Ramos (cell line): ENCODE data around the gene CAMK1G.

Source experiments
- in situ Hi-C: fragments of 300-500 bp; cut with MboI; formaldehyde crosslinking; loops from one replicate; pipeline ENCODE4 v1.14.3; 2022; ENCODE audit warnings: low sequenced_read_pairs; ENCODE audit not compliant: unreplicated experiment

The CAMK1G gene

DNA sequence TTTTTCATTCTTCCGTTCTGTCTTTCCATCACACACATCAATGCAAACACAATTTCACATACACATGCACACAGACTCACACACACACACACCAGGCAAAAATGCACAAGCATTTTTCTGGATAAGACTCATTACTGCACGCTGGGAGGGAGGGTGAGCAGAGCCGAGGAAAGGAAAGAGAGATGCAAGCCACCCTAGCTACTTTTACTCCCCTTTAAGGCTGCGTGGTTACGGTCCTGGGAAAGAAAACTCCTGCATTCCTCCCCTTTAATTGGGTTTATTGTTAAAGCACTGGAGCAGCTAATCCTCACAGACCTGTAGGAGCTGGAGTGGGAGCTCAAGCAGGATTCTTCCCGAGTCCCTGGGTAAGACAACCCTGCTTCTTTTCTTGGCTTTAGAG is at the start of gene CAMK1G:
Gene CAMK1G, plus strand, starts transcription at position 307 of the 400 bp plus-strand sequence. CDS start 11,270 bp downstream, outside the sequence.
- in situ Hi-C loops, result no loop called here

DNA sequence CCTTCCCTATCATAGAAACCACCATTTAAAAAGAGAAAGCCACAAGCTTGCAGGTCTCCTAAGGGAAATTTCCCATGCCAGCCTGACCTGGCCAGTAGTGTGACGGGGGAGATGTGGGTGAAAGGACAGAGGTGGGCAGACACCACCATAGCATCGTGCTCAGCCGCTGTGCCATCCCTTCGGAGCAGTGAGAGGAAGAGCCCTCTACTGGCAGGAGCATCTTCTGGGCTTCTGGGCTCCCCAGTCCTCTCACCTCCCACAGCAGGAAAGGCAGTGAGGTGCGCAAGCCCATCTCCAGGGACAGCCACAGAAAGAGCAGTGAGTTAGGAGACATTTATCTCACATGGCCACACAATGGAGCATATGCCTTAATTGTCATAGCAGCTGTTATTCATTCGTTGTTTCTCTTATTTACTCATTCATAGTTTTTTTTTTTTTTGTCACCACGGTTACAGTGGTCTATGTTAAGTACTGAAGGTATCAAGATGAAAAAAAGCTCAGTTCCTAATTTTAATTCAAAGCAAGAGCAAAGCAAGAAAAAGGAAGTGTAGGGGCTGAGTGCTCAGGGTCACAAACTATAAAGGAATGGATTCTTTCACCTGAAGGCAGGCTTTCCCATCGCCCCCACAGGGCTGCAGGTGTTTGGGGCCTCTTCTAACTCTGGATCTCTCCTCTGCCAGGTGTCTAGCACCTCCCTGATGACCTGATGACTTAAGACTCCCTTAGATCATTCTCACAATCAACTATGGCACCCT is 48.8 kb upstream of the CAMK1G start:
- in situ Hi-C loops, result no loop called here

DNA sequence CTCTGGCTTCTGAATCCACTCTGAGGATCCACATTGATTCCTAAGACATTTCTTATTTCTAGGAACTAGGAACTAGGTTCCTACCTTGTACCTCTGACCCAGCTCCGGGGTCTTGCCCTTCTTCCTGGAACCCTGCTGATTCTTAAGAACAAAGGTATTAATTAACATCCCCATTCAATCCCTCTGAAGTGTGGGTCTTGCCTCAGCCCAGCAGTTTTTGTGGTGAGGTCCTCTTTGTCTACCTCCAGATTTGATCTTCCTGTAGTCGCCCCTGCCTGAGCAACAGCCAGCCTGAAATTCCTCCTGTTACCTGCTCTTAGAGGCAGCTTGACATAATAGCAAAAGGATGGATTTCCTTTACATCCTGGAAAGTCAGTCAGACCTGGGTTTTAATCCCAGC is 46.7 kb upstream of the CAMK1G start:
- in situ Hi-C loops, result no loop called here

DNA sequence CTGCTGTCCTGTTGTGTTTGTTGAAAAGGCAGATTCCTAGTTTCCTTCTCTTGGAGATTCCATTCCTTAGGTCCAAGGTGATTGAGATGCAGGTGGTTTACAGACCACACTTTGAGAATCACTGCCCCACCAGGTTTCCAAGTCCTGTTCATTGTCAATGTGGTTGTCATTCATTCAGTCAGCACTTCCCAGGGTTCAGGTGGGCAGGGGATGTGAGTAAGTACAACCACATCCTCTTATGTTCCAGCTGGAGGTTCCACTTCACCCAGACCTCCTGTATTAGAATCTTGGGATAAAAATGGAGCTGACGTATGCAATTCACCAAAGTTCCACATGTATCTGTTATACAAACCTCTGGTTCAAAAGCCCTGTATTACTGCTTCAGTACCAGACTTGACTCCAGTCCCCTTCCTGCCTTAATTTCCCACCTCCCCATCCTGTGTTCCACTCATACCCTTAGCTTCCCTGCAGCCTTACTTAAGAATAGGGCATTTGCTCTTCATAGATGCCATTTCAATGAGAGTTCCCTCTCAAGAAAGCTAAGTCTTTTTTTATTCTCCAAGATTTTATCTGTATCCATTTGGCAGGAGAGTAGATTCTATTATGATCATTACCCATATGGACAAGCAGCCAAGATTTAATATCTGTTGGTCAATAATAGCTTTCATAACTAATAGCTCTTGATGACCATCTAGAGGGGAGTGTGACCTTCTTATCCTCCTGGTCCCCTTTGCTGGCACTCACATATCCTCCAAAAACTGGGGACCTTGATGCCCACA is 46.0 kb upstream of the CAMK1G start:
- in situ Hi-C loops, result no loop called here

DNA sequence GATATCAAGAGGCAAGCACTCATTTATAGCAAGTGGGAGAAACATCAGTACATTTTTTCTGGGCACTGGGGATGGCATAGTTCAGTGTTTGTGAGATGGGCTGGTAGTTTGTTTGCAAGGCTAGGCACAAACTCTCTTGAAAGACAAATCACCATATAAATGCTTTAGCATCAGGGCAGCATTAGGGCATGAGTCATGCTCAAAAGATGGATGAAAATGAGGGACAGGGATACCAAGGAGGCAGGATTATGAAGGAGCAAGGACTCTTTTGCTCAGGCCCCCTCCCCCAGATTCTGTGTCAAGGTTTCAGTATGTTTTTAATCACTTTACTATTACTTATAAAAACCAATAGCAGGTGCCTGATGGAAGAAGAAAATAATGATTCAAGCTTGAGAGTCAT is 43.9 kb upstream of the CAMK1G start:
- in situ Hi-C loops, result no loop called here

DNA sequence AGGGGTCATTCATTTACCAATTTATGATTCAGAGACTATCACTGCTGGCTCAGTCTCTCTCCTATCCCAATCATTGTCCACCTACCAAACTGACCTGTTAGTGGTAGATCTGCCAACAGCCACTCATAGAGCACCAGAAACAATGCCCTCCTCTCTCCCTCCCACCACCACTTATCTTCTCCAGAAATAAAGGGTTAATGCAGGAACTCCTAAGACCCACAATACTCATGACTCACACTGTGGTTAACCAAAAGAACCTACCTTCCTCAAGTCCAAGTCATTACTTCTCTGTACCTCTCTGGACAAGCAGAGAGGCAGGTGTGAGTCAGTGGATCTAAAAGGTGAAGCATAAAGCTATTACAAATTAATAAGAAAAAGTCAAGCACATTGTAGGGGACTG is 40.9 kb upstream of the CAMK1G start:
- in situ Hi-C loops, result no loop called here

DNA sequence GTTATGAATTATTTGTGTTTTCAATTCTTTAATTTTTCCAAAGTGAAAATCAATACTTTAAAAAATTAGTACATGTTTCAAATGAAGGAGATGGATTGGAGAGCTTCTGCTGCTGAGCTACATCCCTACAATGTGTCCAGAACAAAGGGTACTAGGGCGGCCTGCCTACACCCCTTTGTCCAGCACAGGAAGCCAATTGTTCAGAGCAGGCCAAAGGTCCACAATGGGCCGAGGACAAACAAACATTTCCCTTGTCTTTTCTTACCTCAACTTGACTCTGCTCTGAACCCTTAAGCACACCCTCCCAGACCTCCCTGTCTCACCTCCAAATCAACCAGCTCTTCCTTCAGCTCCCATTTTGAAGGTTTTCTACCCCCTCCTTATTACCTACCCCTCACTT is 39.4 kb upstream of the CAMK1G start:
- in situ Hi-C loops, result no loop called here

DNA sequence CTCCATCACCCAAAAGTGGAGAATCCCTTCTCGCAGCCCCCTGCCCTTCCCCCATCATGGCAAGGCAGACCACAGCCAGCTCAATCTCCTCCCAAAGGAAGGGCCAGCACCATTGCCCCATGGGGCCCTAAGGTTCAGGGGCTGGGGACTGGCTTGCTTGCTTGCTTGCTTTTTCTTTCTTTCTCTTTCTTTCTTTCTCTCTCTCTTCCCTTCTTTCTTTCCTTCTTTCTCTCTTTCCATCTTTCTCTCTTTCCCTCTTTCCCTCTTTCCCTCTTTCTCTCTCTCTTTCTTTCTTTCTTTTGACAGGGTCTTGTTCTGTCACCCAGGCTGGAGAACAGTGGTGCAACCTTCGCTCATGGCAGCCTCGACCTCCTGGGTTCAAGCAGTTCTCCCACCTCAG is 38.1 kb upstream of the CAMK1G start:
- in situ Hi-C loops, result no loop called here

DNA sequence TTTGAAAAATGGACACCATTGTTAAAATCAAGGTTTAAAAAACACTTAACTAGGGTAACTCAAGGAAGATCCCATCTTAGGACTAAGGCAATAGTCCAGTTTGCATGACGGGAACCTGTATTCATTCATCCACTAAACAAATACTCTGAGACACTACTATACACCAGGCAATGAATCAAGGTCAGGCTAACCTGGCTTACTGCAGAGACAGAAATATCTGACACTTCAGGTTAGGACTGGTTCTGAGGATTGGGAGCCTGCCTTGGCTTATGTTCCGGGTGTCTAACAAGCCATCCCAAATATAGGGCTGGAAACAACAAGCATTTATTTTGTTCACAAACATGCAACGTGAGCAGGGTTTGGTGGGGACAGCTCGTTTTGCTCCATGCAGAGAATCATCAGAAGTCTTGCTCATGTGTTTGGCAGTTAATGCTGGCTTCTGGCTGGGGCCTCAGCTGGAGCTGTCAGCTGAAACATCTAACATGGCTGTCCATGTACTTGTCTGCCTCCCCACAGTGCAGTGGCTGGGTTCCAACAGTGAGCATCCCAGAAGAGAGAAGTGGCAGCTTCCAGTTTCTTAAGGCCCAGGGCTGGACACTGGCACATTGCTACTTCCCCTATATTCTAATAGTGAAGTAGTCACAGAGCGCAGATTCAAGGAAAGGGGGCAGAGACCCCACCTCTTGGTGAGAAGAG is 37.0 kb upstream of the CAMK1G start:
- in situ Hi-C loops, result no loop called here

DNA sequence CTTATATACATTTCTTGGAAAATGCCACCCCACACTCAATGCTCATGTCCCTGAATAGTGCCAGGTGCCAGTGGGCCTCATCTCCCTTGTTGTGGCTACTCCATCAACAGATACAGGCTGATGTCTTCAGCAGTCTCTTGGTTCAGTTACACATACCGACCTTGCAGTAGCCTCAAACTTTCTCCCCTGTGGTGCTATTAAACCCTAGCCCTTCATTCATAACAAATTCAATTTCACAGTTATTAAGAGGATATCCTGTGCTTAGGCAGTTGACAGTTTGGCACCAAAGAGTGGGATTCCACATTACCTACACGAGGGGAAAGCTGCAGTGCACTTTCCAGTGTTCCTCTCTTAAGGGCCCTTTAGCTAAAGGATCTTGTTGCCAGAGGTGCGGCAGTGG is 35.9 kb upstream of the CAMK1G start:
- in situ Hi-C loops, result no loop called here

DNA sequence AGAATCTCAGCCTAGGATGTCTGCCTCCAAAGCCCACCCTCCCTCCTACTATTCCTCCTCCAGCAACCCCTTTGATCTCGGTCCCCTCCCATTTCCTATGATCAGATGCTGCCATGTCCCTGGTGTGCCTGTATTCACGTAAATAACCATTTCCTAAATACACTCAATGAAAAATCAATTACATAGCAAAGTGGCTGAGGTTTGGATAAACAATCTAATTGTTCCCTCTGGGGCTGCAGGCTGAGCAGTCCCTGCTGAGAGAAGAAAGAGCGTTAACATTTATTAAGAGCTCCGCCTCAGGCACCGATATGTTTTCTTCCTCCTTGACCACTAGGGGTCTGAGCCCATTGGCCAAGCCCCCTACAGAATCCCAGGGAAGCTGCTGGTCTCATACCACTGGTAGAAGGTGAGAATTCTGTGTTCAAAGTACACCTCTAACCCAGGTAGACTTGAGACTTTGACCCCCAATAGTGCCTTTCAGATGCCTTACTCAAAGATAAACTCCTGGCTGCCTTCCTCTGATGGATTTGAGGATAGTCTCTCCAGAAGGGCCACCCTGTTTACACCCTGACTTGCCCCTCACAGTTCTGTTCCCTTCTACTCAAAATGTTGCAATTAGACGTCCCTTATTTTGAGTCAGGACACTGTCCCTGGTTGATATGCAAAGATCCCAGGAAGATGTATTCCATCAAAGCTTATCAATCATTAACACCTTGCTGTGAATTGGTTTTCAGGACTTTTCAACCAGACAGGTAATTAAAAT is 33.9 kb upstream of the CAMK1G start:
- in situ Hi-C loops, result no loop called here

DNA sequence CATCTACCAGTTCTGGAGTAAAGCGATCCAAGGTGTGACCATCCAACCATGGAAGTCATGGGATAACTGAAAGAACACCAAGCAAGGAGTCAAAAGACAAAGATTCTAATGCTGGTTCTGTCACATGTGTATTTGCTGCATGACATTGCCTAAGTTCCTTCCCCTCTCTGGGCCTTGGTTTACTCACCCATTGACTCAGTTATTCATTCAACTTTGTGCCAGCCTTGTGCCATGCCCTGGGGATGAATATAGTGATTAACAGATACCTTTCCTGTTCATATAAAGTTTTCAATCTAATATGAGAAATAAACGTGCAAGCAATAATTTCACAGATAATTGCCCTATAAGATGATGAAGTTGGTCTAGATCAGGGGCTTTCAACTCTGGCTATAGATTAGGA is 33.0 kb upstream of the CAMK1G start:
- in situ Hi-C loops, result no loop called here

DNA sequence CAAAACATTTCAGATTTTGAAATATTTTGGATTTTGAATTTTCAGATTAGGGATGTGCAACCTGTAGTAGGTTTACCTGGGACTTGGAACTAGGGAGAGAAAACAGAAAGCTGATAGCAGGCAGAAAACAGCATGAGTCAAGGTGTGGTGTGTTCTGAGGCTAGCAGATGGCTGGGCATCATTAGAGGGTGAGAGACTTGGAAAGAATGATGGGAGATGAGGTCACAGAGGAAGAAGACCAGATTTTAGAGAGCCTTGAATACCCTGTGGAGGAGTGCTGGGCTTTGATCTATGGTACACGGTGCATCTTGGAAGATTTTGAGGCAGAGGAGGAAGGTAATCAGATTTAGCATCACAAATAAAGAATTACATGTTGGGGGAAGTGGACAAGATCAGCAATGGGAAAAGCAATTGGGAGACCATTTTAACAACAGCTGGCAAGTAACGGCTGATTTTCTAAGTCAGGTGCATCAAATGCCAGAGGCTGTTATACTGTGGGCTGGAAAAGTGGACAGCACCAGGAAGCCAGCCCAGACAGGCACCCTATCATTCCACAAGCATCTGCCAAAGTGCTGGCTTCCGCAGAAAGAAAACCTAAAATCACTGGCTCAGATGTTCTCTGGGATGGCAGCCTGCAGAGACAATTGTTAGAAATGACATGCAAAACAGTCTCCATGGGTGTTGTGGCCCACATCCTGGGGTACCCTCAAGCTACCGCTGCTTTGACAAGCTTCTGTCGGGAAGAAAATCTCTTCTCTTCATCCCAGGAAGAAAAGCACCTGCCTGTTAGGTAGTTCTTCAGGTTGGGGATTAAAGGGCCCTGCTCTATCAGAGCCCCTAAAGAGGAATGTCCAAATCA is 30.9 kb upstream of the CAMK1G start:
- in situ Hi-C loops, result no loop called here

DNA sequence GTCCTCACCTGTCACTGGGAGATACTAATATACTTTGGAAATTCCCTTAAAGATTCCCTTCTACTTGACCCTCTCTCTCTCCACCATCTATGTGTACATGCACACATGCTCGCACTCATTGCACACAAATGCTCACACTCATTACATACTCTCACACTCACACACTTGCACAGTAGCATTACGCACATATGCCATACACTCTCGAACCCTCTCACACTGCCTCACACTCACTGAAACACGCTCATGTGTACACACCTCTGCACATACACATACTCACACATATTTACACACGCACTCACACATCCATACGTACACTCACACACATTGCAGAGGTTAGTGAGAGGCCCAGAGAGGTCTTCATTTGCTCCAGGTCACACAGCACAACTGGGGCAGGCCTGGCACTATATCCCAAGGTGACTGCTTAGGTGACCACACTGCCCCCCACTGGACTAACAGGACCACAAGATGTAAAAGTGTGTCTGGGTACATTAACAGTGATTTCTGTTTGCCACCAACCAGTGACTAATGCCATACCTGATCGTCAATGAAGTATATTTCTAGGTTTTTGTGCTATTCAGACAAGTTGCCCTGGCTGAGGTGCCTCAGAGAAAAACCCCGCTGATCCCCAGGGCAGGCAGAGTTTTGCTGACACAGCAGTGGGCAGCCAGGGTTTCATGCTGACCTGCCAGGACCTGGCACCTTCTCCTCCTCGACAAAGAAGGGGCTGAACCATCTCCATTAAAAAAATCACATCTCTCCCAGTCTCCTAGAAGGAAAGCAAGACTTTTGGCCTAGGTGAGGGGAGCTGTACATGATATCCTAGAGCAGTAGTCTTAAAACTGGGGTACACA is 28.5 kb upstream of the CAMK1G start:
- in situ Hi-C loops, result no loop called here

DNA sequence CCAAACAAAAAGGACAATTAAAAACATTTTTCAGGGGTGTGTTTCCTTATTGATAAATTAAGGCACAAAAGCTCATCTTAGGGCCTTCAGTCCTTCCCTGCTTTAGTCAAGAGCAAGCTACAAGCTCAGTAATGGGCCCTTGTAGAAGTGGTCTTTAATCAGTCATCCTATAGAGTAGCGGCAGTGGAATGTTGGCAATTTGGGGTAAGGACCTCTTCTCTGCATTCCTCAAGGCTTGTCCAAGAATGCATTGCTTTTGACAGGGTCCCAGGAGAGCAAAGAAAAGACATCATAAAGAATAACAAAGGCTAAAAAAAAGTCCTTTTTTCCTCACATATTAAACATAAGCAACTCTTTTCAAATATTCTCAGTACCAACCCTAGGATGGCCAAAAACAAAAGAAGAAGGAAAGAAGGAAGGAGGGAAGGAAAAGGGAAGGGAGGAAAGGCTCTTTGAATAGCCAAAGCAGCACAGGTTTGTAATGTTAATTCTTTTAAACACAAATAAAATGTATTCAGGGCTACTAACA is 27.3 kb upstream of the CAMK1G start:
- in situ Hi-C loops, result no loop called here

DNA sequence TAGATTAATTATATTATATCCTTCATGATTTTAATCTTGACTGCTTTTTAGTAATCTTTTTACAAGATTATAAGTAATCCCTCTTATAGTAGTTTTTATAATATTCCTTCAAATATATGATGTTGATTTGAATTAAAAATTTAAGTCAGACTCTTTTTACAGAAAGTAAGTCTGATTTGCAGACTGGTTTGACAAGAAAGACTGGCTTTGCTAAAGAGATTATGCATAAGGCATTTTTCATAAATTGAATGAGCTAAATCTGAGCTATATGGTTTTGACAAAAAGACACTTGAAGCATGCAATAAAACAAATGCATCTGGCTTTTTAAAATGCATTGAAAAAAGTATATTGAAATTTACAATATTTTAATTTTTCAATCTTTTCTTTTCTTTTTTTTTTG is 26.3 kb upstream of the CAMK1G start:
- in situ Hi-C loops, result no loop called here

DNA sequence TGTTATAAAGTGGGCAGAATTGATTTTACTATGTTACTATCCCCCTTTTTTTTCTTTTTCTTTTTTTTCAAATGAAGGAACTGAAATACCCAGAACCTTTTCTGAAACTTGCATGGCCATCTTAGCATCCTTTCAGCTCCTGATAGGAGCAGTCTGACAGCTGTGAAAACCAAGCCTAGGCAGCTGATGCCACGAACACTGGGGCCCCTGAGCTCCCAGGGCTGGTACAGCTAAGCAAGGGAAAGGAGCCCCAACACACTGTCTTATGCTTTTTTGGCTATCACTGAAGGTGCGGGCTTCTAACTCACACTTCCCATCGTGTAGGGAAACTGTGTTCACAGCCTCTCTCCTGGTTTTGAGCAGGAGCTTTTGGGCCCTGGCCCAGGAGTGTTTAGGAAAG is 23.0 kb upstream of the CAMK1G start:
- in situ Hi-C loops, result no loop called here

DNA sequence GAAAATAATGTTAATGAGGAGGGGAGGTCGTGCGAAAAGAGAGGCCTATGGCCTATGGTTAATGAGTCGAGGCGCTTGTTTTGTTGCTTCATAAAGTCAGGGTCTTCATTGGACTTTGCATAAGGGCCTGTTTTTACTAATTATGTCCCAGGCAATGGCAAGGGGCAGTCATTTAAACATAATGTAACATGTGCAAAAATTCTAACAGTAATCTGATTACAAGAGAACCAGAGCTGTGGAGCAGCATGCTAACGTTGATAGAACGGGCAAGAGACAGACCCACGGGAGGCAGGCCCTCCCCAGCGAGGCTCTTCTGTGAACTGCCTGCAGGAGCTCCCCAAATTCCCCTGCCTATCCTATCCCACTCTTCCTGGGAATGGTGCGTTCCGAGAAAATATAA is 22.6 kb upstream of the CAMK1G start:
- in situ Hi-C loops, result no loop called here
